Kidney (tissue), 14 donors: ENCODE data around the gene ANKS1B. TPM values are rescaled to one million over a fixed set of nuclear protein-coding genes. Genes with fewer than 3 reads are reported as not detected.
"Not testable (repeated sequence)": the region's sequence is repeated elsewhere in the genome, so short reads cannot be mapped to it uniquely, and the experiment has no call there.

Source experiments
- DNase-seq, 5 donors: peaks; one replicate each; pipeline ENCODE4 v3.0.0-alpha.2; 2013 to 2020
- FAIRE-seq: peaks from 2 replicates; lab custom pipeline; 2012; peaks lifted over from hg19 to GRCh38; lab: Jason Lieb, UNC
- H3K27ac ChIP-seq, 2 donors: one replicate each; pipeline ENCODE4 v1.7.0; 2013; ENCODE audit warnings: low read depth in 2 of 2, low read length in 2 of 2, inconsistent platforms in 1 of 2
- H3K27me3 ChIP-seq: one replicate; pipeline ENCODE4 v1.7.1; 2013; ENCODE audit warnings: low read length, inconsistent platforms; ENCODE audit not compliant: control insufficient read depth, insufficient read depth
- H3K36me3 ChIP-seq, 3 donors: one replicate each; pipeline versions ENCODE4 v1.7.0 to v1.7.1; 2013; ENCODE audit warnings: low read length in 3 of 3, control low read depth in 1 of 3, inconsistent platforms in 1 of 3; ENCODE audit not compliant: insufficient read depth in 3 of 3, control insufficient read depth in 2 of 3
- H3K4me1 ChIP-seq, 3 donors: one replicate each; pipeline versions ENCODE4 v1.7.0 to v1.7.1; 2013; ENCODE audit warnings: low read length in 3 of 3, inconsistent platforms in 1 of 3, low read depth in 1 of 3; ENCODE audit not compliant: control insufficient read depth in 2 of 3, insufficient read depth in 2 of 3
- H3K4me3 ChIP-seq, 3 donors: one replicate each; pipeline versions ENCODE4 v1.7.0 to v1.8.1; 2013; ENCODE audit warnings: low read length in 3 of 3, control low read depth in 1 of 3, inconsistent platforms in 1 of 3
- H3K9ac ChIP-seq, 3 donors: one replicate each; pipeline versions ENCODE4 v1.7.0 to v1.7.1; 2013; ENCODE audit warnings: low read length in 3 of 3, control low read depth in 1 of 3, inconsistent platforms in 1 of 3
- H3K9me3 ChIP-seq, 3 donors: one replicate each; pipeline versions ENCODE4 v1.7.0 to v1.7.1; 2013; ENCODE audit warnings: low read length in 3 of 3, control low read depth in 1 of 3, inconsistent platforms in 1 of 3; ENCODE audit not compliant: control insufficient read depth in 2 of 3, insufficient read depth in 1 of 3
- CTCF ChIP-seq: IDR thresholded peaks from 3 replicates; pipeline ENCODE4 v1.5.1; 2012; ENCODE audit warnings: mild to moderate bottlenecking, moderate library complexity, borderline replicate concordance; ENCODE audit not compliant: insufficient read depth; ENCODE audit errors: extremely low read depth
- intact Hi-C: fragments of 100-400 bp; cut with DNase I; formaldehyde crosslinking; loops from one replicate; pipeline ENCODE4 v1.11.1; 2022
- polyA plus RNA-seq: library from polyadenylated mRNA; stranded (reverse); fragments of 350-450 nt; fragmentation: Illumina TruSeq; extraction: RNeasy Lipid Tissue Mini Kit (QIAGEN cat#74804); gene quantifications from one replicate; pipeline ENCODE4 v1.2.3, GENCODE V29; 2014; ENCODE audit warnings: low read depth, low replicate concordance; ENCODE audit not compliant: insufficient read depth
- total RNA-seq: library from RNA; stranded (reverse); fragmentation: NEBNext Ultra II Directional; extraction: Animal tissue kit (Norgen Biotek cat#: 25700); gene quantifications from one replicate; pipeline ENCODE4 v1.2.1, GENCODE V29; 2021
- donor health status: control.
- donor health status: control.
- donor health status: control.
- donor health status: control.
- donor health status: control.
- donor health status: DM: yes; HTN: yes; CAD: no.
- donor health status: Normal renal cell carcinoma (clear cell type).

The ANKS1B gene
- total and polyA plus RNA-seq, 2 donors from 2014 or later: 1.7 to 5.8 TPM

- no peak for TF ChIP-seq CTCF
- no peaks in the 10 kb centered on the region for H3K4me1 ChIP-seq
- FAIRE-seq (no peak), DNase-seq (no peak)
- no peak overlapping the region for H3K9ac ChIP-seq
- H3K27me3 ChIP-seq: no peaks in the 10 kb centered on the region
- H3K9me3 ChIP-seq: no peaks in the 10 kb centered on the region
- no peak overlapping the region for H3K4me3 ChIP-seq
- H3K36me3 ChIP-seq: no peaks in the 10 kb centered on the region
- no peak overlapping the region for H3K27ac ChIP-seq
- intact Hi-C loops: no loop called here
Observed at GRCh38 chr12:100026241-100026640, 41.5 kb upstream of the ANKS1B start.

- no peak for FAIRE-seq
Observed at GRCh38 chr12:100024974-100025555, 40.3 kb upstream of the ANKS1B start.

GRCh38 chr12:100020370-100020769 is 35.6 kb upstream of the ANKS1B start:
- Histone ChIP-seq H3K36me3 (no peaks in the 10 kb centered on the region), H3K9me3 (no peaks in the 10 kb centered on the region), H3K9ac (no peak overlapping the region), H3K4me3 (no peak overlapping the region), H3K27ac (no peak overlapping the region), H3K4me1 (no peaks in the 10 kb centered on the region), H3K27me3 (no peaks in the 10 kb centered on the region)
- intact Hi-C loops: no loop called here
- peak in 2 of 5 donors; percentile 2 to 3 for DNase-seq
- TF ChIP-seq CTCF: no peak
- FAIRE-seq: no peak

More at GRCh38 chr12:100024974-100025555, 40.3 kb upstream of the ANKS1B start:
- H3K36me3 ChIP-seq: no peaks in the 10 kb centered on the region
- no peak overlapping the region for H3K27ac ChIP-seq
- no peaks in the 10 kb centered on the region for H3K4me1 ChIP-seq
- no peak for TF ChIP-seq CTCF
- H3K9me3 ChIP-seq: no peaks in the 10 kb centered on the region
- no peak overlapping the region for H3K9ac ChIP-seq
- no peak for DNase-seq
- intact Hi-C loops: no loop called here
- no peaks in the 10 kb centered on the region for H3K27me3 ChIP-seq
- H3K4me3 ChIP-seq: no peak overlapping the region

GRCh38 chr12:100017056-100017455 is 32.3 kb upstream of the ANKS1B start:
- Histone ChIP-seq H3K36me3 (no peaks in the 10 kb centered on the region), H3K4me3 (no peak overlapping the region), H3K4me1 (no peaks in the 10 kb centered on the region), H3K27ac (no peak overlapping the region), H3K9ac (no peak overlapping the region), H3K9me3 (no peaks in the 10 kb centered on the region), H3K27me3 (no peaks in the 10 kb centered on the region)
- no peak for FAIRE-seq
- intact Hi-C loops: no loop called here
- no peak for DNase-seq
- no peak for TF ChIP-seq CTCF

- H3K9me3 ChIP-seq, H3K36me3 ChIP-seq, FAIRE-seq, H3K4me3 ChIP-seq, H3K9ac ChIP-seq, intact Hi-C loops, H3K27ac ChIP-seq, H3K27me3 ChIP-seq, DNase-seq, H3K4me1 ChIP-seq: not testable (repeated sequence)
Observed at GRCh38 chr12:100016304-100016703, 31.6 kb upstream of the ANKS1B start.
